HG03103 (cell line): ENCODE data around the gene ATG9B.

Experiments used
- ATAC-seq: cut with Tn5 transposase; IDR thresholded peaks from one replicate; pipeline ENCODE4 v1.9.1; 2021; ENCODE audit warnings: low read depth; ENCODE audit not compliant: unreplicated experiment

The ATG9B gene

DNA sequence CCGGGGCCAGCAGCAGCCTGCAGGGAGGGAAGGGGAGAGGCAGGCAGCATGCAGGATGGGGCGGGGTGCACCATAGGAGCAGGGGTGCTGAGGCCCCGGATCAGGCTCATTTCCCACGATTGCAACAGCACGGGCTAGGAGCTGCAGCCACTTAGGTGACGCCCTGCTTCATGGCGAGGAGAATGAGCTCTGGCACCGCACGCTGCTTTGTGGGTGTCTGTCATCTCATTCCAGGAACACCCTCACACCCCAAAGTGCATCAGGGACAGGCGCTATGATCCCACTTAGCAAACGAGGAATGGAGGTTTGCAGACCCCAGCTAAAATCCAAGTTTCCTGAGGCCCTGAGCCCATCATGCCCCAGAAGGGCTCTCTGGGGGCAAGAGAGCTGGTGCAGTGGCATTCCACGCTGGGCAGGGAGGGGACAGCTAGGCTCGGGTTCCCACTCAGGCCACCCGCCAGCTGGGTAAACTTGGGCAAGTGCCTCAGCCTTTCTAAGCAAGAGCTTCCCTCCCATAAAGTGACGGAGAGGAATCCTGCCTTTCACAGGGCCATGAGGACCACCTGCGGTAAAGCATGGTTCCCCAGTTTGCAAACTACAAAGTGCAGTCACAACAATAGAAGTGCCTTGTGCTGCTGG is 55.4 kb downstream of the ATG9B start:
- ATAC-seq = no peak

DNA sequence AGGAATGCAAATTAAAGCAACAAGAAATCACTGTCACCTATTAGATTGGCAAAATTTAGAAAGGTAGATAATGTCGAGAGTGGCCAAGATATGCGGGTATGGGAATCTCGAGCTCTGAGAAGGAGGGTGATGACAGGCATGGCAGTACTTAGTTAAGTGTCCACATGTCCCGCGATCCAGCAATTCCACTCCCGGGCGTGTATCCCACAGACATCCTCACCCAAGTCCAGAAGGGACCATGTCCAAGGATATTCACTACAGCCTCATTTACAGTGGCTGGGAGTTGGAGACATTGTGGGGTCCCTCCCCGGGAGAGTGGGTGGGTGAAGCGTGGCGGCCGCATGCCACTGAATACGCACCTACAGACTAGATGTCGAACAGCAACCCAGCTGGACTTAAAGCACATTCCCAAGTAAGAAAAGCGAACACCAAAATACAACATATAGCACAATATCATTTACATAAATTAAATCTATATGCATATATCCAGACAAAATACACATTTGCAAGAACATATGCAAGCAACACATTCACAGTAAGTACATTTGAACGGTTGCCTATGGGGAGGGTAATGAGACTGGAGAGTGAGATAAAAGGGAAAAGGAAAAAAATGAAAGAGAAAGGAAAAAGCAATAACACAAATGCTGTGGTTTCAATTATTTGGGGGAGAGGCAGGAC is 56.1 kb downstream of the ATG9B start:
- no peak for ATAC-seq

DNA sequence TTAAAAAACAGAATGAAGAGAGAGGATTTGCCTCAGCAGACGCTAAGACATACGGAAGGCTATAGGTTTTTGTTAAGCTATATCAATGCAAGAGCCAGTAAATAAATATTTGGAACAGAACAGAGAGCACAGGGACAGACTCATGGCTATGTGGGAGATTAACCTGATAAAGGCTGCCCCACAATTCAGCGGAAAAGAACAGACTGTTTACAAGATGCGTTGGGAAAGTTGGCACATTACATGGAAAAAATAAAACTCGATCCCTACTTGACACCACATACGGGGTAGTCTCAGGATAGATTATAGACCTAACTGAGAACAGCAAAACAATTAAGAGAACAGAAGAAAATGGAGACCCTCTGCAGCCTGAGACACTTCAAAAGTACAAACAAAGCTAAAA is 56.9 kb downstream of the ATG9B start:
- no peak for ATAC-seq

DNA sequence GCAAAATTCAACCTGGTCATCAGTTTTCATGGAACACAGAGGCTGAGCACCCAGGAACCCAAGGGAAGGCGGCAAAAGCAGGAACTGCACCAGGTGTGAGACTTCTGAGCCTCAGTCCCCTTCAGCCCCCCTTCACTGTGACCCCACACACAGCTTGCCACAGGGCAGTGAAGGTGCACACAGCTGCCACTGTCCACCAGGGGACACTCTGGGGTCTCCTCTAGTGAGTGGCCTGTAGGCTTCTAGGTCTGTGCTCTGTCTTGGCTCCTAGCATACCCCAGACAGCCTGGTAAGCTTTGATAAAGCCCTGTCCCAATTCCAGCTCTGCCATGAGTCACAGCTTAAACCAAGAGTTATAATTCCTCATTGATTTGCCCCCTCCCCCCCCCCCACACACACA is 58.3 kb downstream of the ATG9B start:
- ATAC-seq = no peak

DNA sequence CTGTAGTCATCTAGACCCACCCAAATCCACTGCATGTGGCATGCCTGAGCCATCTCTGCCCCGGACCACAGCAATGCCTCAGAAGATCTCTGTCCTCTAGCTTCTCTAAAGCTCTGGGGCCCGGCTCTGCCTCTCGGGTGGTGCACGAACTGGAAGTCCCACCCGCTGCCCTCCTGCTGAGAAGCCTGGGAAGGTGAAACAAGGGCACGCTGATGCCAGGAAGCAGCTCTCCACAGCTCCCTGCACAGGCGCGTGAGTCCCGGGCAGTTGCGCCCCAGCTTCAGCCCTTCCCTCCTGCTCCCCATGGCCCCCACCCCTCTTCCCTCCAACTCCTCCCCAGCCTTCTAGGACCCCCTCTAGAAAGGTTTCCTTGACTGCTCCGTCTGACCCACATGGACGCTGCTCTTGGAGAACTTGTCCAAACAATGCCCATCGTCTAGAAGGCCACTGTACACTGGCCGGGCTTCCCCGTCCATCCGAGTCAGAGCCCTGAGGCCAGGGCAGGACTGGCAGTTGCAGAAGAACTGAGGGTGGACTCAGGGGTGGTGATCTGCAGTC is 58.9 kb downstream of the ATG9B start:
- no peak for ATAC-seq
